Stimulated activated CD8-positive, alpha-beta memory T cell treated with anti-CD3 and anti-CD28 coated beads, Interleukin-7, amount 100 ng/mL, for 24 hours (primary cell): Measurements from ENCODE around the gene FHIT.

ENCODE experiments used
- DNase-seq: peaks from one replicate; pipeline ENCODE4 v3.0.0-alpha.2; 2020; ENCODE audit warnings: low read depth

The FHIT gene

DNA sequence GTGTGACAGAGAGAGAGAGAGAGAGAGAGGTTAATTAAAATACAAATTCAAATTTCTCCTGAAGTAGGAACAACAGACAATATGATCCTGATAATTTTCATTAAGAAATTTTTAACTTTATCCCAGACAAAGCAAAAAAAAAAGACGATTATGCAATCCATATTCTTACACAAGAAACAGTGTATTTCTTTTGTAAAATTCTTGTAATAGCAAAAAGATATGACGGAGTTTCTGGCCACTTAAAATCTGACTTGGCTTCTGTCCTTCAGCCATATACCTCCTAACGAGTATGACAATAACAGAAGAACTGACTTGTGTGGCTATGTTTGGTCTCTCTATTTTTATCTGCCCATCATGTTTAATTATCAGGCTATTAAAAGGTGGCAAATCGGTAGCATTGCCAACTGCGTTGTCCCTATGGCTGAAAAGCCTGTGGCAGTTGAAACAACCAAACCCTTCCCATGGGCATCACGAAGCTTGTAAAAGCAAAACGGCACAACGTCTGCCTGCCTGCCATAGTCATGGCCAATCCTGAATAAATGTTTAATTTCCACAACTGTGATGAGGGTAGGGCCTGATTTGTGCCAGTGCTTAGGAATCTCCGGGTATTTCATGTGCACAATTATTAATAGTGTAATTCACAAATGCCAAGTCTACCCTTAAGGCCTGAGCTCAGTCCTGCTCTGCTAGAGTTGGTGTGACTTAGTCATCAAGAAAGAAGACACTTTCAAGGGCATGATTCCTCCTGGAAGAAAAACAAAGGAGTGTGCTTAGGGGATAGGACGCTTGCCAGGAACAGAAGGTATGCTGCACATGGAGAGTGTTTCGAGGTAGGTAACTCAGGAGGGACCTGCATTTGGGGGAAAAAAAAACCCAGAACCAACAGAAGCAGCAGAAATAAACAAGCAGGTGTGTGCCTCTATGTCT is 1090.2 kb downstream of the FHIT start:
- no peak for DNase-seq

GRCh38 chr3:60160111-60160821 is 1091.0 kb downstream of the FHIT start:
- DNase-seq: no peak

DNA sequence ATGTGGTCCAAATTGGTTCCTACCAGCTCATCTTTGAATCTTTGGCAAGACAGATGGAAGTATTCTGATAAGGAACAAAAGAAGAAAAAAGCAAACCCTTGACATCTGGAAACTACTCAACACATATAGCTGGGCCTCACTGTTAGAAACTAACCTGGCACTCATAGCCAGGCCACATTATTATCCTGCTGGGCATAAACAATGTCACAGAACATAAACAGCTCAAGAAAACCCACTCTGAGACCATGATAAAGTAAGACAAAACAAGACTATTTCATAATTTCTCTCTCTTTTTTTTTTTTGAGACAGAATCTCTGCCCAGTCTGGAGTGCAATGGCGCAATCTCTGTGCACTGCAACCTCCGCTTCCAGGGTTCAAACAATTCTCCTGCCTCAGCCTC is 1093.2 kb downstream of the FHIT start:
- no peak for DNase-seq

- DNase-seq: no peak
These were observed 1097.2 kb downstream of the FHIT start for GRCh38 chr3:60154011-60154410.

DNA sequence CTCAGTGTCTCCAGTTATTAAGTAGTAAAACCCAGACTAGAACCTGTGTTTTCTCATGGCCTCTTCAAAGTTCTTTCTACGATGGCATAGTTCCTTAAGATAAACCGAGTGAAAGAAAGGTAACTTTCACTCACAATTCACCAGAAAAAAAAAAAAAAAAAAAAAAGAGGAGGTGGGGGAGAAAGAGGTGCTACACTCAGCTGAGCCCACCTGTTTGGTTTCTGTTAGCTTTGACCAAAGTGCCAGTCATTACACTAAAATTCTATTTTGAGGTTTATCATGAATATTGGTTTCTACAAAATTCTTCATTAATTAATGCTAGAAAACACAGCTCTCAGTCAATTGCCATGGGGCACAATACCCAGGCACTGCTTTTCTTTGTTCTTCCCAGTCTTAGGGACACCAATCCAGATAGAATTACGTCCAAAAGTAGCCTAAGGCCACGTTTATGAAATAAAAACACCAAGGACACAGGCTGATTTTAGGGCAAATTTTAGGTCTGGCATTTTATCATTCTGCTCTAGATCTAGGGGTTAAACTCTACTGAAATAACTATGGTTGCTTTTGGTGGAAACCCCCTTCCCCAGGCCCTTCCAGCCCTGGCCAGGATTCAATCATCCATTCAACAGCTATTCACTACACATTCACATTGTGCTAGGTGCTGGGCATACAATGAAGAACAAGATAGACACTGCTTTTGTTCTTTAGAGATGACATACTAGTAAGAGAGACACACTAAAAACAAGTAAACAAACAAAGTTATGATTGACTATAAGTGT is 1097.8 kb downstream of the FHIT start:
- no peak for DNase-seq

GRCh38 chr3:60149501-60149900 is 1101.8 kb downstream of the FHIT start:
- DNase-seq: no peak

DNA sequence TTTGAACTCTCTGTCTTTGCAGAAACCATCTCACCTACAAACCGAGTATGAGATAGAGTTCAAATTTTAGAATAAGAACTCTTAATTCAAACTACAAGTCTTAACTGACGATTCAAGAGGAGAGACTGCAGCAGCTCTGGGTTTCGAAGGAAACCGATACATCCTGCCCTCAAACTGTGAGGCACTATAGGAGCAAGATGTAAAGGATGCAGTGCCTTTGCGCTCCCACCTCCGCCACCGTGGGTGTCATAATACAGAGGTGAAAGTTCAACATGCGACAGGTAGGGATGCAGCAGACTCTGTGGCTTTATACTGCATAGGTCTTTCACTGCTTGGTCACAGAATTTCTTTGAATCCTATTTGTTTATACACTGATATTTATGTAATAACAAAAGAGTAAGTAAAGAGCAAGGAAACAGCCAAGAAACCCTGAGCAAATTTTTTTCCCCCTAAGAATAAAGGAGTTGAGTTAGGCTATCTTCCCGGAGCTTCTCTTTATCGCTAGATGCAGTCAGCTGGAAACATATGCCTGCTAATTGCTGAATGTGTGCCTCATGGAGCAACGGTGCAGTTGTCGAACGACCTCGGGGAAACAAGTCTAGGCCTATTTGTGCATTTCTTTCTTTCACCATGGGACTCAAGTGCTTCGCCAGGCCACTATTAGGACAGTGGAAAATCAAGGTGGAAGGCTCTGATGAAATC is 1103.9 kb downstream of the FHIT start:
- no peak for DNase-seq

- DNase-seq: no peak
These were observed 1105.1 kb downstream of the FHIT start for GRCh38 chr3:60146121-60146520.

- no peak for DNase-seq
These were observed 1107.2 kb downstream of the FHIT start for GRCh38 chr3:60144071-60144470.

DNA sequence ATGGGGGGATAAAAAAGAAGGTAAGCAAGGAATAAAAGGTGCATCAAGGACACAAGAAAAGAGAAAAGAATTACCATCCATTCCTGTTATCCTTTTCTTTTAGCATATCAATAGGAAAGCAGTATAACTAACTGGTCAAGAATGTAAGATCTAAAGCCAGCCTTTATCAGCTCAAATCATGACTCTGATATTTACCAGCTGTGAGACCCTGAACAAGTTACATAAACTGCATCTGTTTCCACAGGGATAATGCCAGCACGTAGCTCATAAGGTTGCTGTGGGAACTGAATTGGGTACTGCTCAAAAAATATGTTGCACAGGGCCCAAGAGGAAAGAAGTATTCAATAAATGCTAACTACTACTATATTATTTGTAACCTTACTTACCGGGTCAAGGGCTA is 1109.2 kb downstream of the FHIT start:
- DNase-seq: no peak

GRCh38 chr3:60140160-60140559 is 1111.1 kb downstream of the FHIT start:
- DNase-seq: no peak

DNA sequence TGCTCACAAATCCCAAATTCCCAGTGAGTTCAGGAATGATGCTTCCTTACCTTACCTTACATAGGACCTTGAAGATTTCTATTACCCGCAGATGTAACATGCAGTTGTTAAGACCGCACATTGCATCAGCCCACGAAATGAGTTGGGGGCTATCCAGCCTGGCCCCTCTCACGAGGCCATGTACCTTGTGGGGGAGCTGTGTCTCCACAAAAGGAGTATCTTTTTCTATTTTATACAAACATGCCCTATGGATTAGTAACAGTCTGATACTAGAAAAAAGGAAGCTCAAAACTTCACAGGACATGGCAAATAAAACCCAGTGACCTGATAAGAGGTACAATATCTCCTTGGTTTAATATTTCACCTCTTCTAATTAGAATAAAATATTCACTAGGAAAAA is 1114.7 kb downstream of the FHIT start:
- DNase-seq: no peak

GRCh38 chr3:60135474-60135873 is 1115.8 kb downstream of the FHIT start:
- DNase-seq: no peak

- DNase-seq: no peak
These were observed 1117.7 kb downstream of the FHIT start for GRCh38 chr3:60133269-60134162.

DNA sequence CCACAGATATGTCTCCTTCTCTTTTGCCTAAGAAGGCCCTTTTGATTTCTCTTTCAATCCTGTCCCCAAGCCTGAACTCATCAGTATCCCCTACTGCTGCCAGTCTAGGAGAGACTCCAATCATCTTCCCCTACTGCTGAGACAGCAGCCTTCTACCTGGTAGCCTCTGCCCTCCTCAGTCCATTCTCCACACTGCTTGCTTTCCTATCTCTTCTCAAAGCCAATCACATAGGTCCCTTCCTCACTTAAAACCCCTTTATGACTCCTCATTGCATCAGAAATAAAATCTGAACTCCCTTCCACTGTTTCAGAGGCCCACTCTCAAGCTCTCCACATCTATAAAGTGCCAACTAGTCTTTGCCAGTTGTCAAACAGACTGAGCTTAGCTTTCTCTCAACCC is 1119.6 kb downstream of the FHIT start:
- no peak for DNase-seq

DNA sequence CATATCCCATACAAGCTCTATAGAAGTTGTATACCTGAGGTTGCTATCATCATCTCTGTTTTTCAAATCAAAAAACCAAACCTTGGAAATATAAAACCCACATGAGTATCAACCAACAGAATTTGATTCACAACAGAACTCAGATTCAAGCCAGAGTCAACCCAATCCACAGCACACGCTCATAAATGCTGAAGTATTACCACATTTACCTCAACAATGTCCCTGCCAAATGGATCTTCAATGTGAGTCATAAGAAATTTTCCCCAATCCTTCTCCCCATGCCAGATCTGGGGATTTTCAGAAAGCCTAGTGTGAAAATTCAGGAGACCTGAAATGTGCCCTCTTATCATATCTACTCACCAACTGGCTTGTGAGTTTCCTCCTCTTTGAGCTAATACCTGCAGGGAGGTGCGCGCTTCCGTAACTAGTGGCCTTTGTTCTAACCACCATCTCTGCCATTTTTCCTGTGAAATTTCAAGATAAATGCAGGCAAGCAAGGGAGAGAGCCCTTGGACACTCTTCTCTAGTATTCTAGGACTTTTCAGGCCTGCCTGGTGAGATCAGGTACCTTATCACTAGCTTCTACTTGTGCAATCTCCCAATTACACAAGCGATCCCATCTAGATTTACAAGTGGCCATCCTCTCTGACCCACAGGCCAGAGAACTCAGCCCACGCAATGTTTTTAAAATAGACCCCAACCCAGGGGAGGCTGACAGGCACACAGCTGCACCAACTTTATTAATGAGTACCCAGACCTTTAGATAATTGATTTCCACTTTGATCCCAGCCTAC is 1124.5 kb downstream of the FHIT start:
- DNase-seq: no peak

GRCh38 chr3:60125686-60126085 is 1125.6 kb downstream of the FHIT start:
- DNase-seq: no peak

- DNase-seq: no peak
These were observed 1131.0 kb downstream of the FHIT start for GRCh38 chr3:60120245-60120644.

DNA sequence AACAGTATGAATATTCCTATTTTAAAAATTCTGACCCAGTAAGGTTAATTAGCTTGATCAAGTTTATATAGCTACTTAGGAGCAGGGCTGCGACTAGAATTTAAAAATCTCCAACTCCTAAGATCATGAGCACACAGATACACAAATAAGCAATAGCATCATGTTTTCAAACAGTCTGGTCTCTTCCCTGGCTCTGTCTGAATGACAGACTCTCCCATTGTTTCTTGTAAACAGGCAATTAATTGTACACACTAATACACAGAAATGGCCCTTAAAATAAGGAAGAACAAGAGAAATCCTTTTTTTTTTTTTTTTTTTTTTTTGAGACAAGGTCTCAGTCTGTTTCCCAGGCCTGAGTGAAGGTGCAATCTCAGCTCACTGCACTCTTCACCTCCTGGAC is 1137.1 kb downstream of the FHIT start:
- no peak for DNase-seq

- DNase-seq: no peak
These were observed 1144.0 kb downstream of the FHIT start for GRCh38 chr3:60107275-60107674.
